ENCODE measurements around the gene MAP4K4.

MAP4K4 gene

DNA sequence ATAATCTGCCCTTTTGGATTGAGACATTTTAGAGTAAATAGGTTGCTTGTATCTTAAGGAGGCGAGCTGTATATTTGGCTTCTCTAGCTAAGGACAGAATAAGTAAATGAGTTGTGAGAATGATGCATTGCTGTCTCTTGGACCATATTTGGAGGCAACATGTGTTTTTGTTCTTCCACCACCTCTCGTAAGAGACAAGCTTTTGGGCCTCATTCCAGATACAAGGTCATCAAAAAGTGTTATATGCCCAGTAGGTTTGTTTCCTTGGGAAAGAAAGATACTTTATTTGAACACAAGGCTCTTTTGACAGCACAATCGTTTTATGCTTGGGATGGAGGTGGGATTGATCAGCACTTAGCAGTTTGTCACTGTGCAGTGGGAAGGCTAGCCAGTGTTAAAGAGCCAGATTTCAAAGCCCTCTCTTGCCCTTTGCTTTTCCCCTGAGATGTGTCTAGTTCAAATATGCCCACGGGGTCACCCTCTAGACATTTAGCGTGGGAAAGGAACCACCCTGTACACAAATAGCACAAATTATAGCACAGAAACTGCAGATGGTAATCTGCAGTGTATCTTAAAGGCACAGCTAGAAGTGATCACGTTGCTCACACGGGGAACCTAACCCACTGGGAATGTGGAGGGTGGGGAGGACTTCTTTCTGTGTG, 131.3 kb downstream of the MAP4K4 start:
- no CpG with 5 or more reads among the region's 7 CpGs for WGBS (ENCODE audit: extremely low coverage, insufficient coverage, low lambda C conversion rate)
- Histone ChIP-seq H3K27ac (ENCODE audit: low read depth, low read length) (no peak overlapping the region), H3K23ac (ENCODE audit: low read length) (no peak overlapping the region), H3K4ac (ENCODE audit: low read depth, low read length) (no peak overlapping the region), H2BK15ac (replicated peaks; ENCODE audit: low read depth) (no peak overlapping the region), H2BK120ac (ENCODE audit: low read depth, low read length) (no peak overlapping the region), H3K36me3 (ENCODE audit: control insufficient read depth, insufficient read depth, low read length) (peaks cover 6% of the 10 kb centered on the region), H3K9ac (ENCODE audit: low read length) (no peak overlapping the region), H3K18ac (ENCODE audit: low read length) (no peak overlapping the region), H3K27me3 (ENCODE audit: insufficient read depth, low read length, poor library complexity) (no peaks in the 10 kb centered on the region), H4K8ac (ENCODE audit: low read depth, low read length) (no peak overlapping the region), H3K4me2 (ENCODE audit: low read length) (no peak overlapping the region), H3K4me3 (ENCODE audit: low read length) (no peak overlapping the region), H3K4me1 (ENCODE audit: control insufficient read depth, low read depth, low read length) (no peaks in the 10 kb centered on the region), H2AK5ac (ENCODE audit: low read length) (no peak overlapping the region), H4K5ac (ENCODE audit: low read length) (no peak overlapping the region), H3K79me2 (ENCODE audit: control insufficient read depth, insufficient read depth, low read length) (no peaks in the 10 kb centered on the region), H2BK5ac (ENCODE audit: low read length) (no peak overlapping the region), H3K79me1 (ENCODE audit: low read length) (peaks cover 13% of the 10 kb centered on the region), H3K56ac (ENCODE audit: low read length) (no peak overlapping the region)
- DNase-seq, result no peak

DNA sequence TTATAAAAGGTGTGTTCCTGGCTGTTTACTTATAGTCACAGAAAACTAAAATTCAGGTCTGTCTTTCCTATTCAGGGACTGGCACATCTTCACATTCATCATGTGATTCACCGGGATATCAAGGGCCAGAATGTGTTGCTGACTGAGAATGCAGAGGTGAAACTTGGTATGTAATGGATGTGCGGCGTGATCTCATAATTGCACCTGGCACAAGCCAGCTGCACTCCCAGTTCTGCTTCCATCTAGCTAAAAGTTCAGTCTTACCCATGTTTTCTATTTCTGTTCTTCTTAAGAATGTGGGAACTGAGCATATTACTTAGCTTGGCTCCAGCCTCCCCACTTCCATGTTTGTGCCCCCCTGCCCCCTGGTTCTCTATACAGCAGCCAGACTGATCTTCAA, 131.9 kb downstream of the MAP4K4 start:
- no peak overlapping the region for H2BK120ac ChIP-seq (ENCODE audit: low read depth, low read length)

DNA sequence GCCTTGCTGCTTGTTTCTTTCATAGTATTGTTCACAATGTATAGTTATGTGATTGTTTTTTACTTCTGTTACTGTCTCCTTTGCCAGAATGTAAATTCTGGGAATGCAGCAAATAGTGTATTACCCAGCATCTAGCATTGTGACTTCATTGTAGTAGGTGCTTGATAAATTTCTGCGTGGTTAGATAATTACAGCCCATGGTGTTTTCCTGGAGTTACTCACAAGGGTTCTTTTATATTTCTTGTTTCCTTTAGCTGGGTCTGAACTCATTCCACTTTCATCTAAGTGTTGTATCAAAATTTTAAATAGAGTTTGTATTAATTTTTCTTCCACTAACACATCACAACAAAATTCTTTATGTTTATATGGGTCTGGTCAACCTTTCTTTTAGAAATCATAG, 132.6 kb downstream of the MAP4K4 start:
- Histone ChIP-seq H2BK120ac (ENCODE audit: low read depth, low read length) (no peak overlapping the region), H3K36me3 (ENCODE audit: control insufficient read depth, insufficient read depth, low read length) (peaks cover 7% of the 10 kb centered on the region), H3K79me2 (ENCODE audit: control insufficient read depth, insufficient read depth, low read length) (no peaks in the 10 kb centered on the region), H4K5ac (ENCODE audit: low read length) (no peak overlapping the region), H3K4ac (ENCODE audit: low read depth, low read length) (no peak overlapping the region), H2AK5ac (ENCODE audit: low read length) (no peak overlapping the region), H4K8ac (ENCODE audit: low read depth, low read length) (no peak overlapping the region), H3K4me2 (ENCODE audit: low read length) (no peak overlapping the region), H3K56ac (ENCODE audit: low read length) (no peak overlapping the region), H3K4me1 (ENCODE audit: control insufficient read depth, low read depth, low read length) (no peaks in the 10 kb centered on the region), H3K23ac (ENCODE audit: low read length) (no peak overlapping the region), H3K18ac (ENCODE audit: low read length) (no peak overlapping the region), H3K27me3 (ENCODE audit: insufficient read depth, low read length, poor library complexity) (no peaks in the 10 kb centered on the region), H3K4me3 (ENCODE audit: low read length) (no peak overlapping the region), H2BK5ac (ENCODE audit: low read length) (no peak overlapping the region), H2BK15ac (replicated peaks; ENCODE audit: low read depth) (no peak overlapping the region), H3K9ac (ENCODE audit: low read length) (no peak overlapping the region), H3K27ac (ENCODE audit: low read depth, low read length) (no peak overlapping the region), H3K79me1 (ENCODE audit: low read length) (peaks cover 10% of the 10 kb centered on the region)
- WGBS (ENCODE audit: extremely low coverage, insufficient coverage, low lambda C conversion rate), result no CpG with 5 or more reads among the region's 1 CpG
- no peak for DNase-seq

More for the DNA sequence above, 131.9 kb downstream of the MAP4K4 start:
- H3K79me2 ChIP-seq (ENCODE audit: control insufficient read depth, insufficient read depth, low read length), result no peaks in the 10 kb centered on the region
- H3K4me2 ChIP-seq (ENCODE audit: low read length), result no peak overlapping the region
- no peak overlapping the region for H3K18ac ChIP-seq (ENCODE audit: low read length)
- no peaks in the 10 kb centered on the region for H3K27me3 ChIP-seq (ENCODE audit: insufficient read depth, low read length, poor library complexity)
- no peak overlapping the region for H3K9ac ChIP-seq (ENCODE audit: low read length)
- H4K5ac ChIP-seq (ENCODE audit: low read length), result no peak overlapping the region
- WGBS (ENCODE audit: extremely low coverage, insufficient coverage, low lambda C conversion rate), result no CpG with 5 or more reads among the region's 3 CpGs
- no peak overlapping the region for H3K4ac ChIP-seq (ENCODE audit: low read depth, low read length)
- H3K27ac ChIP-seq (ENCODE audit: low read depth, low read length), result no peak overlapping the region
- no peak overlapping the region for H3K56ac ChIP-seq (ENCODE audit: low read length)
- H3K4me3 ChIP-seq (ENCODE audit: low read length), result no peak overlapping the region
- no peak for DNase-seq
- H2BK15ac ChIP-seq (replicated peaks; ENCODE audit: low read depth), result no peak overlapping the region
- H3K23ac ChIP-seq (ENCODE audit: low read length), result no peak overlapping the region
- no peaks in the 10 kb centered on the region for H3K4me1 ChIP-seq (ENCODE audit: control insufficient read depth, low read depth, low read length)
- no peak overlapping the region for H4K8ac ChIP-seq (ENCODE audit: low read depth, low read length)
- no peak overlapping the region for H2AK5ac ChIP-seq (ENCODE audit: low read length)
- peaks cover 13% of the 10 kb centered on the region for H3K79me1 ChIP-seq (ENCODE audit: low read length)
- H2BK5ac ChIP-seq (ENCODE audit: low read length), result no peak overlapping the region
- peaks cover 6% of the 10 kb centered on the region for H3K36me3 ChIP-seq (ENCODE audit: control insufficient read depth, insufficient read depth, low read length)

DNA sequence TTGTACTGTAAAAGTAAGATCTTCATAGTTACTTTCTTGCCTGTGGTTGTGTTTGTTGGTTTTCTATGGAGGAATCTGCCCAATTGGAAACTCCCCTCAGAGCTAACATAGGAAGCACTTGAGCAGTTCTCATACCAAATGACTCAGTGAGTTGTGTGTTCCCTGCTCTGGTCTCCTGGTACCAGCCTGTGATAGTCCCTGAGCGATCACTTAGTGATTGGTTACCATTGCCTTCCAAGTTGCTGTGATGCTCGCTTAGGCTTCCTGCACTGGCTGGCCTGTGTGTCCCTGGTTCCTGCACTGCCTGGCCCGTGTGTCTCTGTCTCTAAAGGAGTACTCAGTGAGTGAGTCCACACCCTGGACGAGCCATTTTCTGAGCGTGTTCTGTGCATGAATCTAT, 133.0 kb downstream of the MAP4K4 start:
- no peak overlapping the region for H3K56ac ChIP-seq (ENCODE audit: low read length)
- no peak overlapping the region for H2BK120ac ChIP-seq (ENCODE audit: low read depth, low read length)
- H3K4me1 ChIP-seq (ENCODE audit: control insufficient read depth, low read depth, low read length), result no peaks in the 10 kb centered on the region
- no peaks in the 10 kb centered on the region for H3K79me2 ChIP-seq (ENCODE audit: control insufficient read depth, insufficient read depth, low read length)
- no peak for DNase-seq
- H3K27me3 ChIP-seq (ENCODE audit: insufficient read depth, low read length, poor library complexity), result no peaks in the 10 kb centered on the region
- no CpG with 5 or more reads among the region's 5 CpGs for WGBS (ENCODE audit: extremely low coverage, insufficient coverage, low lambda C conversion rate)
- no peak overlapping the region for H3K9ac ChIP-seq (ENCODE audit: low read length)
- no peak overlapping the region for H2BK5ac ChIP-seq (ENCODE audit: low read length)
- no peak overlapping the region for H3K4me2 ChIP-seq (ENCODE audit: low read length)
- H2AK5ac ChIP-seq (ENCODE audit: low read length), result no peak overlapping the region
- H3K4me3 ChIP-seq (ENCODE audit: low read length), result no peak overlapping the region
- H3K27ac ChIP-seq (ENCODE audit: low read depth, low read length), result no peak overlapping the region
- no peak overlapping the region for H3K4ac ChIP-seq (ENCODE audit: low read depth, low read length)
- H3K79me1 ChIP-seq (ENCODE audit: low read length), result peaks cover 10% of the 10 kb centered on the region
- no peak overlapping the region for H3K23ac ChIP-seq (ENCODE audit: low read length)
- H4K5ac ChIP-seq (ENCODE audit: low read length), result no peak overlapping the region
- no peak overlapping the region for H4K8ac ChIP-seq (ENCODE audit: low read depth, low read length)
- peaks cover 7% of the 10 kb centered on the region for H3K36me3 ChIP-seq (ENCODE audit: control insufficient read depth, insufficient read depth, low read length)
- no peak overlapping the region for H2BK15ac ChIP-seq (replicated peaks; ENCODE audit: low read depth)
- H3K18ac ChIP-seq (ENCODE audit: low read length), result no peak overlapping the region

DNA sequence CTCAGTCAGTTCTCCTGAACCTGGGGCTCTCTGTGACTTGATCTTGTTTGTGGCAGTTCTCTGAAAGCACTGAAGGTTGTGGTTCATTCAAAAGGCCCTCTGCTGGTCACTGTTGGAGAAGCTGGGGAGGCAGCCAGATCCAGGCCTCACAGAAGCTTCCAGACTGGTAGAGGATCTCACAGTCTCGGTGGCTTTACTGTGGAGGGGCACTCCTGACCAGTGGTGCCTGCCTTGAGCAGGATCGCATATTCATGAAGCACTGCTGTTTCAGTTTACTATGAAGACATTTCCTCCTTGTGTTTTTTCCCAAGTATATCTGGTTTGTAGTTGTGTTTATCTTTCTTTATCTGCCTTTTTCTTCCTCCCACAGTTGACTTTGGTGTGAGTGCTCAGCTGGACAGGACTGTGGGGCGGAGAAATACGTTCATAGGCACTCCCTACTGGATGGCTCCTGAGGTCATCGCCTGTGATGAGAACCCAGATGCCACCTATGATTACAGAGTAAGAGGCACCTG, 133.9 kb downstream of the MAP4K4 start:
- no peak overlapping the region for H2AK5ac ChIP-seq (ENCODE audit: low read length)

DNA sequence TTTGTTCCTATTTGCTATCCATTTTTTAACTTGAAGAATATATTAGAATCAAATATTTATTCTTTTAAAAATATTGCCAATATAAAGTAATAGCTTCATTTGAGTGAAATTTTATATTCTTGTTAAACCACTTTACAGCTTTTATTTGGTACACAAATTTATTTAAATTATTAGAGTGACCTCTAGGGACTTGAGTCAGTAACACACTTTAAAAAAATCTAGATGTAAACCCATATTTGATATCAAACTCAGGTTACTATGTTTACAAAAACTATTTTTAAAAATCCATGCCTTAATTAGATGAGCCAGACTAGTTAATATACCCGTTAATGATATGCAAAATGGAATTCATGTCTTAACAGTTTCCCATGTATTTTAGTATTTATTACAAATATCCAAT, 134.6 kb downstream of the MAP4K4 start:
- DNase-seq, result no peak
- peaks cover 7% of the 10 kb centered on the region for H3K36me3 ChIP-seq (ENCODE audit: control insufficient read depth, insufficient read depth, low read length)
- H3K79me2 ChIP-seq (ENCODE audit: control insufficient read depth, insufficient read depth, low read length), result no peaks in the 10 kb centered on the region
- H4K8ac ChIP-seq (ENCODE audit: low read depth, low read length), result no peak overlapping the region
- H3K4ac ChIP-seq (ENCODE audit: low read depth, low read length), result no peak overlapping the region
- H3K18ac ChIP-seq (ENCODE audit: low read length), result no peak overlapping the region
- no peak overlapping the region for H2BK5ac ChIP-seq (ENCODE audit: low read length)
- H2BK120ac ChIP-seq (ENCODE audit: low read depth, low read length), result no peak overlapping the region
- H3K27me3 ChIP-seq (ENCODE audit: insufficient read depth, low read length, poor library complexity), result no peaks in the 10 kb centered on the region
- peaks cover 9% of the 10 kb centered on the region for H3K79me1 ChIP-seq (ENCODE audit: low read length)
- H3K23ac ChIP-seq (ENCODE audit: low read length), result no peak overlapping the region
- H3K27ac ChIP-seq (ENCODE audit: low read depth, low read length), result no peak overlapping the region
- H4K5ac ChIP-seq (ENCODE audit: low read length), result no peak overlapping the region
- H2BK15ac ChIP-seq (replicated peaks; ENCODE audit: low read depth), result no peak overlapping the region
- H3K4me2 ChIP-seq (ENCODE audit: low read length), result no peak overlapping the region
- no peak overlapping the region for H3K56ac ChIP-seq (ENCODE audit: low read length)
- H3K4me1 ChIP-seq (ENCODE audit: control insufficient read depth, low read depth, low read length), result no peaks in the 10 kb centered on the region
- no peak overlapping the region for H3K9ac ChIP-seq (ENCODE audit: low read length)
- H3K4me3 ChIP-seq (ENCODE audit: low read length), result no peak overlapping the region
- no CpG with 5 or more reads among the region's 1 CpG for WGBS (ENCODE audit: extremely low coverage, insufficient coverage, low lambda C conversion rate)
- H2AK5ac ChIP-seq (ENCODE audit: low read length), result no peak overlapping the region

More for the DNA sequence above, 133.9 kb downstream of the MAP4K4 start:
- no peak overlapping the region for H3K4me3 ChIP-seq (ENCODE audit: low read length)
- H4K5ac ChIP-seq (ENCODE audit: low read length), result no peak overlapping the region
- H3K4me1 ChIP-seq (ENCODE audit: control insufficient read depth, low read depth, low read length), result no peaks in the 10 kb centered on the region
- no peaks in the 10 kb centered on the region for H3K27me3 ChIP-seq (ENCODE audit: insufficient read depth, low read length, poor library complexity)
- H3K56ac ChIP-seq (ENCODE audit: low read length), result peak overlapping the region; percentile 32
- no peak overlapping the region for H3K27ac ChIP-seq (ENCODE audit: low read depth, low read length)
- H3K9ac ChIP-seq (ENCODE audit: low read length), result no peak overlapping the region
- WGBS (ENCODE audit: extremely low coverage, insufficient coverage, low lambda C conversion rate), result no CpG with 5 or more reads among the region's 5 CpGs
- H3K4ac ChIP-seq (ENCODE audit: low read depth, low read length), result no peak overlapping the region
- no peaks in the 10 kb centered on the region for H3K79me2 ChIP-seq (ENCODE audit: control insufficient read depth, insufficient read depth, low read length)
- H3K23ac ChIP-seq (ENCODE audit: low read length), result no peak overlapping the region
- H3K4me2 ChIP-seq (ENCODE audit: low read length), result no peak overlapping the region
- peaks cover 10% of the 10 kb centered on the region for H3K79me1 ChIP-seq (ENCODE audit: low read length)
- DNase-seq, result peak; percentile 88
- no peak overlapping the region for H3K18ac ChIP-seq (ENCODE audit: low read length)
- H4K8ac ChIP-seq (ENCODE audit: low read depth, low read length), result no peak overlapping the region
- no peak overlapping the region for H2BK15ac ChIP-seq (replicated peaks; ENCODE audit: low read depth)
- H2BK120ac ChIP-seq (ENCODE audit: low read depth, low read length), result no peak overlapping the region
- H3K36me3 ChIP-seq (ENCODE audit: control insufficient read depth, insufficient read depth, low read length), result peaks cover 7% of the 10 kb centered on the region
- H2BK5ac ChIP-seq (ENCODE audit: low read length), result no peak overlapping the region
